GM21717 (cell line): ENCODE results near the gene CAV1.

Experiments used
- ATAC-seq: cut with Tn5 transposase; IDR thresholded peaks from one replicate; pipeline ENCODE4 v1.9.1; 2021; ENCODE audit warnings: mild to moderate bottlenecking, moderate library complexity; ENCODE audit not compliant: unreplicated experiment

CAV1 gene

GRCh38 chr7:116597384-116597783, 72.5 kb downstream of the CAV1 start:
- no peak for ATAC-seq

- no peak for ATAC-seq
Observed at GRCh38 chr7:116598278-116598677, 73.4 kb downstream of the CAV1 start.

- no peak for ATAC-seq
Observed at GRCh38 chr7:116598861-116599260, 74.0 kb downstream of the CAV1 start.

GRCh38 chr7:116601426-116601825, 76.6 kb downstream of the CAV1 start:
- no peak for ATAC-seq

- ATAC-seq: no peak
Observed at GRCh38 chr7:116607299-116607698, 82.5 kb downstream of the CAV1 start.

- ATAC-seq: no peak
Observed at GRCh38 chr7:116610210-116610609, 85.4 kb downstream of the CAV1 start.

GRCh38 chr7:116610721-116611120, 85.9 kb downstream of the CAV1 start:
- no peak for ATAC-seq
